ENCODE results near the gene KANSL1. TPM values are rescaled to one million over a fixed set of nuclear protein-coding genes. Genes with fewer than 3 reads are reported as not detected.
A peak's percentile ranks its signal among the peaks of the same experiment; 100 is the strongest.
"Not testable (repeated sequence)": the region's sequence is repeated elsewhere in the genome, so short reads cannot be mapped to it uniquely, and the experiment has no call there.

KANSL1 gene
- total RNA-seq, 1 donor from 2014 or later, result 61.4 TPM

GRCh38 chr17:46191322-46192188, 1.7 kb downstream of the KANSL1 start:
- Mint-ChIP-seq H3K4me3 (ENCODE audit: unreplicated experiment) (peak overlapping the region; percentile 88), H3K27ac (ENCODE audit: unreplicated experiment) (peak overlapping the region; percentile 99), H3K9me3 (ENCODE audit: low read depth) (no peaks in the 10 kb centered on the region), H3K36me3 (ENCODE audit: low read depth) (no peaks in the 10 kb centered on the region), H3K4me1 (ENCODE audit: low read depth) (peaks cover 61% of the 10 kb centered on the region), H3K27me3 (ENCODE audit: low read depth) (no peaks in the 10 kb centered on the region)
- DNase-seq (ENCODE audit: low spot score), result no peak
- no peak for TF ChIP-seq CTCF (IDR thresholded peaks at IDR 0.05)

DNA sequence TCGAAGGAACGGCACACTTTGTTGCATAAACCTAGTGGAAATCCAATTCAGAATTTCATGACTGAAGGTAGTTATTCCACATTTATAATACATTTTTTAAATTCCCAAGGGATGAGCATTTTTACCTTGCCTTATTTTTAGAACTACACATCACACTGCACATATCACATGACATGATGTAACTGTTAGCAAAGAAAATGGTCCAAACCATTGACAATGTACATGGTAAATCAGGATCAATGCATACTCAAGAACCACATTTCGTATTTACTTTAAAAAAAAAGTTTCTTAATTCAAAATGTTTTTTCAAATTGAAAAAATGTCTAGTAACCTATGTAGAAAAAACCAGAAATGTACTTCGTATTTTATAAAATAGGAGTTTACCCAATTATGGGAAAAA, 2.5 kb downstream of the KANSL1 start:
- no peaks in the 10 kb centered on the region for H3K36me3 Mint-ChIP-seq (ENCODE audit: low read depth)
- no peak for TF ChIP-seq CTCF (IDR thresholded peaks at IDR 0.05)
- no peaks in the 10 kb centered on the region for H3K9me3 Mint-ChIP-seq (ENCODE audit: low read depth)
- peaks cover 62% of the 10 kb centered on the region for H3K4me1 Mint-ChIP-seq (ENCODE audit: low read depth)
- H3K27ac Mint-ChIP-seq (ENCODE audit: unreplicated experiment), result peak overlapping the region; percentile 99
- DNase-seq (ENCODE audit: low spot score), result no peak
- no peaks in the 10 kb centered on the region for H3K27me3 Mint-ChIP-seq (ENCODE audit: low read depth)
- peak overlapping the region; percentile 88 for H3K4me3 Mint-ChIP-seq (ENCODE audit: unreplicated experiment)

DNA sequence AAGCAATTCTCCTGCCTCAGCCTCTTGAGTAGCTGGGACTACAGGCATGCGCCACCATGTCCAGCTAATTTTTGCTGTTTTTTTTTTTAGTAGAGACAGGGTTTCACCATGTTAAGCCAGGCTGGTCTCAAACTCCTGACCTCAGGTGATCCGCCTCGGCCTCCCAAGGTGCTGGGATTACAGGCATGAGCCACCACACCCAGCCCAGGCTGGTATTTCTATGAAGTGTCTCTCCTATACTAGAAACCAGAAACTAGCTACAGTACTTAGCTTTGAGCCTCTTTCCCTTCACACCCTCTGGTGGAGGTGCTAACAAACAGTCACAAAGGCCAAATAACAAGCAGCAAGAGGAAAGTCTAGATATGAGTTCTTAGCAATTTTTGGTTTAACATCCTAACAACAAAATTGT, 6.4 kb downstream of the KANSL1 start:
- H3K36me3 Mint-ChIP-seq (ENCODE audit: low read depth); DNase-seq (ENCODE audit: low spot score); H3K9me3 Mint-ChIP-seq (ENCODE audit: low read depth); H3K27me3 Mint-ChIP-seq (ENCODE audit: low read depth); H3K4me3 Mint-ChIP-seq (ENCODE audit: unreplicated experiment): not testable (repeated sequence)
- H3K4me1 Mint-ChIP-seq (ENCODE audit: low read depth), result peaks cover 84% of the 10 kb centered on the region
- peak overlapping the region; percentile 62 for H3K27ac Mint-ChIP-seq (ENCODE audit: unreplicated experiment)
- TF ChIP-seq CTCF (IDR thresholded peaks at IDR 0.05), result peak; percentile 75

DNA sequence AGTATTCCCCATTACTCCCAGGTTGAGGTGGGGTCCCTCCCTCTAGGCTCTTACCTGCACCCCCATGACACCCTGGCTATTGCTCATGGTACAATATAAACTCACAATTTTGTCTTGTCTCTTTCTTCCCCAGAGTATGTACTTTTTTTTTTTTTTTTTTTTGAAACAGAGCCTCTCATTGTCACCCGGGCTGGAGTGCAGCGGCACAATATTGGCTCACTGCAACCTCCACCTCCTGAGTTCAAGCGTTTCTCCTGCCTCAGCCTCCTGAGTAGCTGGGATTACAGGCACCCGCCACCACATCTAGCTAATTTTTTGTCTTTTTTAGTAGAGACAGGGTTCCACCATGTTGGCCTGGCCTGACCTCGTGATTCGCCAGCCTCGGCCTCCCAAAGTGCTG, 8.5 kb downstream of the KANSL1 start:
- no peak for TF ChIP-seq CTCF (IDR thresholded peaks at IDR 0.05)
- Mint-ChIP-seq H3K4me1 (ENCODE audit: low read depth) (peaks cover 77% of the 10 kb centered on the region), H3K9me3 (ENCODE audit: low read depth) (no peaks in the 10 kb centered on the region)

GRCh38 chr17:46183383-46183782, 9.8 kb downstream of the KANSL1 start:
- not testable (repeated sequence) for DNase-seq (ENCODE audit: low spot score); H3K9me3 Mint-ChIP-seq (ENCODE audit: low read depth); H3K27me3 Mint-ChIP-seq (ENCODE audit: low read depth); H3K4me3 Mint-ChIP-seq (ENCODE audit: unreplicated experiment); H3K36me3 Mint-ChIP-seq (ENCODE audit: low read depth)
- Mint-ChIP-seq H3K27ac (ENCODE audit: unreplicated experiment) (peak overlapping the region; percentile 10), H3K4me1 (ENCODE audit: low read depth) (peaks cover 76% of the 10 kb centered on the region)

More for the DNA sequence above, 8.5 kb downstream of the KANSL1 start:
- Mint-ChIP-seq H3K27ac (ENCODE audit: unreplicated experiment) (no peak overlapping the region), H3K4me3 (ENCODE audit: unreplicated experiment) (no peak overlapping the region), H3K36me3 (ENCODE audit: low read depth) (no peaks in the 10 kb centered on the region), H3K27me3 (ENCODE audit: low read depth) (no peaks in the 10 kb centered on the region)
- no peak for DNase-seq (ENCODE audit: low spot score)

DNA sequence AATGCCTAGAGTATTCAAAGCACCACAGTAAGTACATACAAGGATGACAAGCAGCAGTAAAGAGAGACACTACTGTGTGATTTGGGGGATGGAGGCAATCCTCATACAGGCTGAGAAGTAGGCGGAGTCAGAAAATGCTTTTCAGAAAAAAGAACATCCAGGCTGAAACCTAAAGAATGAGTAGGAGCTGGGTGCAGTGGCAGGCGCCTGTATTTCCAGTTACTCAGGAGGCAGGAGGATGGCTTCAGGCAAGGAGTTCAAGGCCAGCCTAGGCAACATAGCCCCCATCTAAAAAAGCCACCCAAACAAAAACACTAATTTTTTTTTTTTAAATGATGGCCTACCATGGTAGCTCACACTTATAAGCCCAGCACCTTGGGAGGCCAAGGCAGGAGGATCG, 10.3 kb downstream of the KANSL1 start:
- peak overlapping the region; percentile 10 for H3K27ac Mint-ChIP-seq (ENCODE audit: unreplicated experiment)
- no peak for TF ChIP-seq CTCF (IDR thresholded peaks at IDR 0.05)
- no peak overlapping the region for H3K4me3 Mint-ChIP-seq (ENCODE audit: unreplicated experiment)

More for the DNA sequence above, 10.3 kb downstream of the KANSL1 start:
- Mint-ChIP-seq H3K4me1 (ENCODE audit: low read depth) (peaks cover 76% of the 10 kb centered on the region), H3K9me3 (ENCODE audit: low read depth) (no peaks in the 10 kb centered on the region), H3K27me3 (ENCODE audit: low read depth) (no peaks in the 10 kb centered on the region), H3K36me3 (ENCODE audit: low read depth) (peaks cover 3% of the 10 kb centered on the region)
- no peak for DNase-seq (ENCODE audit: low spot score)
